GM11168 (cell line): ENCODE data around the gene ABLIM3.

Source experiments
- in situ Hi-C: fragments of 300-500 bp; cut with MboI; formaldehyde crosslinking; loops from one replicate; pipeline ENCODE4 v1.12.0; 2022; ENCODE audit warnings: low sequenced_read_pairs; ENCODE audit not compliant: unreplicated experiment

Gene ABLIM3

GRCh38 chr5:149213264-149213880 lies 72.1 kb downstream of the ABLIM3 start:
- in situ Hi-C loops = no loop called here

- in situ Hi-C loops = no loop called here
Observed at GRCh38 chr5:149215478-149216090, 74.3 kb downstream of the ABLIM3 start.

- in situ Hi-C loops = no loop called here
Observed at GRCh38 chr5:149216496-149216895, 75.2 kb downstream of the ABLIM3 start.

- in situ Hi-C loops = no loop called here
Observed at GRCh38 chr5:149217096-149217802, 76.0 kb downstream of the ABLIM3 start.

GRCh38 chr5:149217803-149218155 lies 76.5 kb downstream of the ABLIM3 start:
- in situ Hi-C loops = no loop called here

GRCh38 chr5:149219584-149219983 lies 78.3 kb downstream of the ABLIM3 start:
- in situ Hi-C loops = no loop called here

GRCh38 chr5:149220750-149221149 lies 79.5 kb downstream of the ABLIM3 start:
- in situ Hi-C loops = no loop called here

- in situ Hi-C loops = no loop called here
Observed at GRCh38 chr5:149221326-149221725, 80.0 kb downstream of the ABLIM3 start.

- in situ Hi-C loops = no loop called here
Observed at GRCh38 chr5:149221731-149222342, 80.5 kb downstream of the ABLIM3 start.

GRCh38 chr5:149223081-149223848 lies 82.0 kb downstream of the ABLIM3 start:
- in situ Hi-C loops = no loop called here

GRCh38 chr5:149224282-149224681 lies 83.0 kb downstream of the ABLIM3 start:
- in situ Hi-C loops = no loop called here

GRCh38 chr5:149227168-149227826 lies 86.0 kb downstream of the ABLIM3 start:
- in situ Hi-C loops = no loop called here

- in situ Hi-C loops = no loop called here
Observed at GRCh38 chr5:149228618-149229297, 87.5 kb downstream of the ABLIM3 start.

- in situ Hi-C loops = no loop called here
Observed at GRCh38 chr5:149229298-149229937, 88.1 kb downstream of the ABLIM3 start.

GRCh38 chr5:149235841-149236240 lies 94.5 kb downstream of the ABLIM3 start:
- in situ Hi-C loops = no loop called here

GRCh38 chr5:149237662-149238061 lies 96.4 kb downstream of the ABLIM3 start:
- in situ Hi-C loops = no loop called here

- in situ Hi-C loops = no loop called here
Observed at GRCh38 chr5:149238540-149238939, 97.2 kb downstream of the ABLIM3 start.

GRCh38 chr5:149239917-149240316 lies 98.6 kb downstream of the ABLIM3 start:
- in situ Hi-C loops = no loop called here
